GM12801 (cell line): Measurements from ENCODE around the gene GIMAP5.

Source experiments
- CTCF ChIP-seq: IDR thresholded peaks from one replicate; pipeline ENCODE4 v1.5.1; 2011; ENCODE audit warnings: control low read depth; ENCODE audit not compliant: insufficient read length; ENCODE audit errors: extremely low read depth

The GIMAP5 gene

GRCh38 chr7:150769768-150770167, 32.5 kb downstream of the GIMAP5 start:
- no peak for TF ChIP-seq CTCF

DNA sequence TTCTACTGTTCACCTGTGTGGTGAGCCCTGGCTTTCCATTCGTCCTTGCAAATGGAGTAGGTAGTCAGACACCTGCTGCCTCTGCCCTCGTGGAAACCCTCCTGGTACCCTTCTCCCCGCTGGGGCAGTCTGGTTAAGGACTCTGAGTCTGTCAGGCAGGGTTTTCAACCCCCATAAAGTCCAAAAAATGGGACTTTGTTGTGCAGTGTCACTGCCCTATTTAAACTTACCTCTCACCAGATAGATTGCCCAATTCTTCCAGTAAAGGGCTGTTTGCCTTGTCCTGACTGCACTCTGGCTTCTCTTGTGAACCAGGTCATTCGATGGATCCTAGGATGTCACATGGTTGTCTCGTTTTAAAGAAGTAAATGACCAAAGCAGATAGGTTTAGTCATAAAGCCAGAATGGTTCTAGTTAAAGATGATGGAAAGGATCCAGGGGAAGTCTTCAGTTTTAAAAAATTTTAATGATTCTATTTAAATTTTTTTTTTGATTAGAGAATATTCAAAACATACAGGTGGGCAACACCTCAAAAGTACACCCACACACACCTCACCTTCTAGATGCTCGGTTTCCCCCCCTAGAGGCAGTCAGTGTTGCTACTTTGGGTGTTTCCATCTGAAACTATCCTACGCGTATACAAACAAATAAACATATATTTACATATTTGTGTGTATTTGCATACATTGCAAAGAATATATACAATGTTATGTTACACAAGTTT, 41.0 kb downstream of the GIMAP5 start:
- TF ChIP-seq CTCF = no peak

DNA sequence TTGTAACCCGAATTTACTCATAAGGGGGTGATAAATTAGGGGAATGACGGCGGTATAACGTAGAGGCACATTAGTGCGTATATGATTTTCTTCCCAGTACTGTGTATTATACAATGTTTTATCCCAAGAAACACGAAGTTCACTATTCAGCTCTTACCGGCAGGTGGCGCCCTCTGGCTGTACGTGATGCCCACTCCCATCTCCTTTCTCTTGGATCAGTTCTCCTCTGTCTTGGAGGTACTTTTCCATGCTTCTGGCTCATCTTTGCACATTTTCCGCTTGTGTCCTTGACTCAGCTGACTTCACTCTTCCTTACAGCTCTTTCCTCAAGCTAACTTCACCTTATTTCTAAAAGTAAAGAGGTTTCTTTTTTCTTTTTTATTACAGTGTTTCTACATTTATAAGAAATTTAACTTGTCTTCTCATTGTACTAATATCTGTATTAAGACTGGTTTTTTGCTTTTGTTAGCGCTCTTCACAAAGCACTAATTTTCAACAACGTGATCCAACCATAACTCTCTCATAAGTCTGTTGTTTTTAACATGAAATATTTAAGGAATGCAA, 41.6 kb downstream of the GIMAP5 start:
- TF ChIP-seq CTCF = no peak

DNA sequence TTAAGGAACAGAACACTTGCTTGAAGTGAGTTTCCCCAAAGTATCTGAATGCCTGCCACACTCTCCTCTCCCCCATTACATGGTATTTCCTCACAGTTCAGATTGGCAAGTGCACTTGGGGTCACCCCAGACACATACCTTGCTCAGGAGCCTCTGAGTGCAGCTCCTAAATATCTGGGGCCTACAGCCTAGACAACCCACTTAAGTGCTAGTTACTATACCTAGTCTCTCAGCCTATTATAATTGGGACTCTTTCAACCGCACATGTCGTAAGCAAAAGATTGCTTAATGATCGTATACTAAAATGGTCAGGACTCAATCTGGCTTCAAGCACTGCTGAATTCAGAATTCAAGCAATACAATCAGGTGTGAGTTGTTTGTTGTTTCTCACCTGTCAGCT, 43.1 kb downstream of the GIMAP5 start:
- no peak for TF ChIP-seq CTCF

DNA sequence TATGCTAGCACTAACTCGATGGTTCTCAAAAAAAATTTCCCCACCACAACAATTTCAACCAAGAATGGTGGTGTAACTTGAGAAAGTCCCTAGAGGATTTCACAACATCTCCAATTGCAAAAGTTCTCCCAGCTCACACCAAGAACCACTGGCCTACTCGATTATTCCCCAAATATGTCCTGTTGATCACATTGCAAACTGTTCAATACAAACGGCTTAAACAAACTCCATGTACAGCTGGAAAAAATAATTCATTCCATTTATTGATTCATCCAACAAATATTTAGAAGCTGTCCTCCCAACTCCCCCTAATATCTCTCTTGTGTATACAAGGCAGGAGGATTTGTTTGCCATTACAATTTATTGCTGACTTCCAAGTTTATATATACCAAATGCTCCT, 43.9 kb downstream of the GIMAP5 start:
- TF ChIP-seq CTCF = no peak

DNA sequence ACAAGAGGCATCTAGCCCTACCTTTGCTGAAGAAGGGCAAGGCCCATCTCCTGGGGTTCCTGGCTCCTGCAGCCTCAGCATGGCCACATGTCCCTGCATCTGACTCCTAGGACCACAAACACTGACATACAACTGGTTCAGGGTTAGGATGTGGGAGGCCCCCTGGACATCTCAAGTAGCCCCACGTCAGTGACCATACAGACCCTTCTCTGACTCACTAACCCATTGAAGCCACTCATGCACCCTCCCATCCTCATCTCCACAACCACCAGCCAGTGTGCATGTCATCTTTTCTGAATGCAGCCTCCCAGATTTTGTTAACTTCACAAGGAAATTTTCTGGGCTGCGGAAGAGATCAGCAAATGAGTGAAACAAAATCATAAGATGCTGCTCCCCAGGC, 44.7 kb downstream of the GIMAP5 start:
- no peak for TF ChIP-seq CTCF

GRCh38 chr7:150784120-150784736, 47.0 kb downstream of the GIMAP5 start:
- no peak for TF ChIP-seq CTCF
